GM21576 (cell line): ENCODE results near the gene GPRIN2.
"Not testable (repeated sequence)": the region's sequence is repeated elsewhere in the genome, so short reads cannot be mapped to it uniquely, and the experiment has no call there.

ENCODE experiments used
- ATAC-seq: cut with Tn5 transposase; IDR thresholded peaks from one replicate; pipeline ENCODE4 v1.9.1; 2021; ENCODE audit warnings: mild to moderate bottlenecking, moderate library complexity; ENCODE audit not compliant: unreplicated experiment

GPRIN2 gene

GRCh38 chr10:46570655-46571054 lies 14.2 kb upstream of the GPRIN2 start:
- not testable (repeated sequence) for ATAC-seq

DNA sequence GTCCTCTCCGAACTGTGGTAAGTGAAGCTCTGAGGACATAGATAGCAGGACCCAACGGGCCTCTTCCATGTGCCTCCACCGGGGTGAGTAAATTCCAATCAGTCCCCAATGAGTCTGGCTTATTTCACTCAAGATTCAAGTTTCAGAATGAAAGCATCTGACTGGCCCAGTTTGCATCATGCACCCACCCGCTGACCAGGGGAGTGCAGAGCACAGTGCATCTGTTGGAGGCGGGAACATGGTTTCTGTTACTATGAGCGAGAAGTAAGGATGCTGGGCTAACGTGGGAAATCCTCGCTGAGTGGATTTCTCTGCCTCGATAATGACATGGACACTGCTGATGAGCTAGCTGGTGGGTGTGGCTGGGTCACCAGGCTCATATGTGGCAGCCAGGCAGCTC lies 10.7 kb upstream of the GPRIN2 start:
- not testable (repeated sequence) for ATAC-seq

GRCh38 chr10:46565591-46566332 lies 9.3 kb upstream of the GPRIN2 start:
- not testable (repeated sequence) for ATAC-seq

DNA sequence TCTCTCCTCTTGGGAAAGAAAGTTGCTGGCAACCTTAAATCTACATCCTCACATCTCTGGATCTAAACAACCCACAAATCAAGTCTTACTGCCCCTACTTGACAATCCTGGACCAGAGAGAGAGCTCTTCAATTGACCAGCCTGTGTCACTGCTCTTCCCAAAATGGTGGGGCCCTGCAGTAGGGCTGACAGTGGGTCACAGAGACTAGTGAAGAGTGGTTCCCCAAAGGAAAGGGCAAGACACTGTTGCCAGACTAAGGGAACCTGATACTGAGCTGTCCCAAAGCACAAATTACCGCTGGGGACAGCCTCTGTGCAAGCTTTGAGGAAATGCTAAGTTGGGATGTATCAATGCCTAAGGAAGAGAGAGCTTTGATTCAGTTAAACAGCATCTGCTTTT lies 4.5 kb upstream of the GPRIN2 start:
- no peak for ATAC-seq

DNA sequence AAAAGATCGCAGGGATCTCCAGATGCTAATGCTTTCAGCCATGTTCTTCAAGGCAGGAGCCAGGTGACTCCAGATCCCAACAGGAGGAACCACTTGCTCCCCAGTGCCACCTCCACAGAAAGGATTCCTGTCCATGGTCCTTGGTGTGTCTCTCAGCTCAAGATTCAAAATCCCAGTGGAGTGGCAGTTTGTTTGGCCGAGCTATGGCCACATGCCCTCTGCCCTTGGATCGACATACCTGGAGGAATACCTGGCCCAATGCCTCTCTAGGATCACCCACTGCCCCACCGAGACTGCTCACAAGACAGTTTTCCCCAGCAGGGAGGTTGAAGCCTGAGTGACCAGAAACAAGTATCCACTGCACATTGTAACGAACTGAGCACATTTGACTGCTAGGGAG lies 3.9 kb upstream of the GPRIN2 start:
- ATAC-seq, result no peak

GRCh38 chr10:46559231-46559671 lies 2.8 kb upstream of the GPRIN2 start:
- ATAC-seq, result no peak

- ATAC-seq, result no peak
Measured at GRCh38 chr10:46558392-46559185, 2.1 kb upstream of the GPRIN2 start.

- ATAC-seq, result no peak
Measured at GRCh38 chr10:46558122-46558391, 1.6 kb upstream of the GPRIN2 start.

DNA sequence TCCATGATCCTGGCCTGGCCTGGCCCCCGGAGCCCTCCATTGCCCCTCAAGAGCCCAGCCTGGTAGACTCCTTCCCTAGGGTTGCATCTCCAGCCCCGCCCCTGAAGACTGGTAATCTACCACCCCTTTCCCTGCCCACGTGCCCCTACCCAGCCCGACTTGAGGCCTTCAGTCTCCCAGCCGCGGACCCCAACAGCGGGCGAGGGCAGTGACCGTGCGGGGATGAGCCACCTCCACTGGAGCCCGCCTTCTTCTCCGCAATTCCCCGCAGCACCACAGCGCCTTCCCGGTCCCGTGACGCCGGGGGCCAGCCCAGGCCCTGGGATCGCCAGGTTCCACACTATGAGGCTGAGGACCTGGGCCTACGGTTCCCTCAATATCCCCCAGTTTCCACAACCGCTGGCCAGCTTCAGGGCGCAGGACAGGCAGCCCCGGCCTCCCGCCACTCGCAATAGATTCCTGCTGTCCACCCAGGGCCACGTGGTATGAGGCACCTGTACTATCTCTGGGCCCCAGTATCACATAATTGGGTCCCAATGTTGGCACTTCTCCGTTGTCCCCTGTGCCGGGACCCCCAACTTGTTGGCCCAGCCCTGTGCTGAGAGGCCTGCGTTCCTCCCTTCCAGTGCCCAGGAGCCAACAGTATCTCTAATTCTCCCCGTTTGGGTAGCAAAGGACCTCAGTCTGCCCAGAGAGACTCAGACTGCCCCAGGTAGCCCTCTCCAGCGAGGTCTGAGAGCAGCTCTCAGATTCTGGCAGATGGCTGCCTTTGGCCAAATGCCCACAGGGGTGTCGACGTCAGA lies 1.1 kb upstream of the GPRIN2 start:
- no peak for ATAC-seq

DNA sequence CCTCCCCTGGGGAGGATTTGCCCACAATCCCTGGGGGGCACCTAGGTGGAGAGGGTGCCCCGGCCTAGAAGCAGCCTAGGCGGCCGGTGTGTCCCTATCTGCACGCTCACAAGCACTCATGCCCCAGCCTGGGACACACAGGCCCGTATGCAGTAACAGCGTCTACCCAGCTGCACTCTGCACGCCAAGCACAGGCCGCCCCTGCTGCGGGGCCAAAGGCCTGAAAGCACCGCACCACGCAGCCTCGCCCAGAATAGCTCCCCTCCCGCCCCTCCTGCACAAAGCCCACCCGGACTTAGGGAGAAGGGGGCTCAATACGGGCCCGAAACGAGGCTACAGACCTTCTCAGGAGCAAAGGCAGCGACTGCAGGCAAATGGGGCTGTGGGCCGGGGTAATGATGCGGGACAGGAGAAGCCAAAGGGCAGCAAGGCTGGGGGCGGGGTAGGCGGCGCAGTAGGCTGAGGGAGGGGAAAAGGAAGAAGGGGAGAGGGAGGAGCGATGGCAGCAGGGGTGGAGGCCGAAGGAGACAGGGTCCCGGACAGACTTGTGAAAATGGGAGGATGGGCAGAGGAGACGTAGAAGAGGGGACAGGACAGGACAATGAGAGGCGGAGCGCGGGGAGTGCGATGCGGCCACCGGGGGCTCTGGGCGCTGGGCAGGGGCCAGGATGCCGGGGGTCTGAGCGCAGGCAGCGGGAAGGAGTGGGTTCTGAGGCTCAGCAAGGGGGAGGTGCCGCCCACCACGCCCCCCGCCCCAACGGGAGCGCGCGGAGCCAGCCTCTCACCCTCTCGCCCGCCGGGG lies 544 bp downstream of the GPRIN2 start:
- ATAC-seq, result no peak

GRCh38 chr10:46555366-46555712 lies 1.1 kb downstream of the GPRIN2 start:
- no peak for ATAC-seq

DNA sequence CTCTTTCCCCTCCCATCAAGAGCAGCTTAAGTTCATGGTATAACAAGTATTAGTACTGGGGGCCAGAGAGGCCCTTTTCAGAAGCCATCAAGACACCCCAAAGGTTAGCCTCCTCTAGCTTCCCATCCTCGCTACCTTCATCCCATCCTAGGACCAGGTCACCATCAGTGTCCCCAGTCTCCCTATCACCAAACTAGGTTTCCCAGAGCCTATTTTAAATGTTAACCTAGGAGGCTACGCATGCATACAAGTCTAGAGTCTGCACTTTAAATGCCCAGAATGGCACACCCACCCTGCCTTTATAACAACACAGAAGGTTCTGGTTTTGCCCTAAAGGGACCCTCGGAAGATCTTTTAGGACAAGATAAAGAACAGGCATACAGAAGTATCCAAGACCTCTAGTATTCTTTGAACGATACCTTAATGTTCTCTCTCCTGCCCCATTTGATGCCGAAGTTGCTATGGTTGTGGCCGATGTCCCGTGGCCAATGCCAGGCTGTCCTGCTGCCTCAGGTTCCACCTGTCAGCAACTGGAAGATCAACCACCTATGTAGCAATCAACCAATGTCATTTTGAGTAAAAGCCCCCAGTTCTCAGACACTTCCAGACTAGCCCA lies 2.2 kb downstream of the GPRIN2 start:
- no peak for ATAC-seq

GRCh38 chr10:46553238-46554049 lies 3.0 kb downstream of the GPRIN2 start:
- no peak for ATAC-seq

DNA sequence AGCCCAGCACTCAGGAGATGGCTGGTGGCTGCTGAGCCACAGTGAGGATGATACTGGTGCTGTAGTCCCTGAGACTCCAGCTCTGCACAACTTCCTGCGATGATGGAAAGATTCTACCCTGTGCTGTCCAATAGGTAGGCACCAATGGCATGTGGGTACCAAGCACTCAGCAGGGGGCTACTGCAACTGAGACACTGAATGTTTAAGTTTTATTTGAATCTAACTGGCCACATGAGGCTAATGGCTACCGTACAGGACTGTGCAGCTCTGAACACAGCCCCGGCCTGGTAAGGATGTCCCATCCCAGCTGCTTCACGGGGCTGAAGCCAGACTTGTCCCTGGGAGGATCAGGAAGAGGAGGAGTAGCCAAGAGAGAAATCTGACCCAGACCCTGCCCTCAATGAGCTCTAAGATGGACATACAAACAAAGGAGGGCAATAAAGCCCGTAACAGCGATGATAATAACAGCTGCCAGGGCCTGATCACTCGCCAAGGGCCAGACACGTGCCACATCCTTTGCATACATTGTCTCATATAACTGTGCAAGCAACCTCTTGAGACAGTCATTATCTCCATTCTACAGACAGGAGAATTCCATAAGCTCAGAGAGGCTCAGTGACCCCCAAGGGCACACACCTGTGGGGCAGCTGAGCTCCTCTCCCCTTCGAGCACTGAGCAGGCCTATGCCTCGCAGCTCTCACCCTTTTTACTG lies 3.8 kb downstream of the GPRIN2 start:
- no peak for ATAC-seq

DNA sequence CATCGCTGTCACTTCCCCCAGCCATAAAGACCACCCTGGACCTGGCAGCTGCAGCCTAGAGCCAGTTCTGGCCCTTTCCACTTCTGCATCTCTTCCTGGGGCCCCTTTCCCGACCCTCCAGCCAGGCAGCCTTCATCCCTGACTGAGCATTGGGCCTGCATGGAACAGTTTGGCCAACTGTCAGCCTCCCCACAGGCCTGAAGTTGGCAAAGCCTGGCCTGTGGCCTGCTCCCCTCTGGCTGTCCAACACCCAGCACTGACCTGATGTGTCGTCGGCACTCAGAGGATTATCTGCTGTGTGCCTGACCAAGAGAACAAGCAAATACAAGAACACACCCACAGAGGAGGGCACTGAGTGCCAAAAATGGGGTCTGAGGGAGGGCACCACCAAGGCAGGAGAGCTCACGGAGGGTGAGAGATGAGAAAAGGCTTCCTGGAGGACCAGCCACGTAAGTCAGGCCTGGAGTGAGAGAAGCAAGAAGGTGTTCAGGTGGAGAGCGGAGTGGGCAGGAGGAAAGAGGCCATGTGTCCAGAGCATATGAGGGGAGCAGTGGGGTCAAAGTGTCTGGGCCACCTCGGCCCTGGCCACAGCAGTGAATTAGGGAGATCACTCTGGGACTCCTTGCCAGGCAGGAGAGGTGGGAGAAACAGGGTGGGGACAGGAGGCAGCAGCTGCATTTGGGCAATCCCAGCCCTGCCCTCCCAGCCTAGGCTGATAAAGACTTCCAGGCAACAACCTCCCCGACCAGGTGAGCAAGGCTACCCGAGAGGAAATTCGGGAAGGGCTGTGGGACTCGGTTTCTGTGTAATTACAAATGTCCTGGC lies 4.5 kb downstream of the GPRIN2 start:
- no peak for ATAC-seq

GRCh38 chr10:46550795-46551700 lies 5.4 kb downstream of the GPRIN2 start:
- ATAC-seq, result no peak

DNA sequence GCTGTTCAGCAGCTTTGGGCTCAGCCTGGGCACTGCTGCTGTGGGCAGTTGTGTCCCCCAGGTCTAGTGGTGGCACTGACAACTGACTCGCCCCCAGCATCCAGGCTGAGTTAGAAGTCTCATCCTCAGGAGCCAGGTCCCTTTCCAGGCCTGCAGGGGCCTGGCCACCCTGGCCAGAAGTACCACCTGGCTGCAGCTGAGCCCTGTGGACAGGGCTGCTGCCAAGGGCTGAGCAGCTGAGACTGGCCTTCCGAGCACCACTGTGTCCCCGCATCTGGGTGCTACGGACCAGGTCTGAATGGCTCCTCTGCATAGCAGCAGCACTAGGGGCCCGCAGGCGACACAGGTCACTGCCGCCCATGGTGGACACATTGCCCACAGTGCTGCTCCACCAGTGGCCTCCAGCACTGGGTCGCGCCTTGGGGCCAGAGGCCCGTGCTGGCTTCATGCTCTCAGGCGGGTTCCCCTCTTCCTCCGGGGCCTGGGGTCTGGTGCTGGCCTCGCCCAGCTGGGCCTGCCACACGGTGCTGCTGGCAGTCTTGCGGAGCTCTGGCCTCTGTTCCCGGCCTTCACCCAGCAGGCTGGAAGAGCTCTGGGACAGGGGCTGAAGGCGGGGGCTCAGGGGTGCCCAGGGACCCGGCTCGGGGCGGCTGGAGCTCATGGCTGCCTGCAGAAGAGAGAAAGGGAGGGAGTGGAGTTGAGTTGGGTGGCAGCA lies 6.2 kb downstream of the GPRIN2 start:
- no peak for ATAC-seq
